GM23338 (cell line): ENCODE results near the gene LRCH3.

Source experiments
- EZH2 ChIP-seq: fragments of 200-600 bp; sonication (generic); IDR thresholded peaks from one replicate; pipeline ENCODE4 v1.8.0; 2017; ENCODE audit warnings: antibody characterized with exemption, mild to moderate bottlenecking, low read depth; ENCODE audit not compliant: unreplicated experiment
- POLR2AphosphoS5 ChIP-seq: IDR thresholded peaks from 2 replicates; pipeline ENCODE4 v1.6.1; 2016; ENCODE audit warnings: antibody characterized with exemption, low read depth
- ZNF462 ChIP-seq: fragments of 250-450 bp; sonication (Bioruptor Pico); IDR thresholded peaks from 2 replicates; pipeline ENCODE4 v1.5.0; 2020; ENCODE audit warnings: mild to moderate bottlenecking, moderate library complexity
- TF ChIP-seq, protein P1 (sequence below), 2 experiments: fragments of 200-600 bp in 1 of 2; sonication (generic) in 1 of 2; conservative IDR thresholded peaks; 2 replicates each; pipeline versions ENCODE4 v1.5.1 to v1.6.1; 2016 to 2017; ENCODE audit warnings: antibody characterized with exemption in 2 of 2, low read depth in 2 of 2, mild to moderate bottlenecking in 2 of 2, moderate library complexity in 1 of 2

- TF ChIP-seq, protein P1, sequence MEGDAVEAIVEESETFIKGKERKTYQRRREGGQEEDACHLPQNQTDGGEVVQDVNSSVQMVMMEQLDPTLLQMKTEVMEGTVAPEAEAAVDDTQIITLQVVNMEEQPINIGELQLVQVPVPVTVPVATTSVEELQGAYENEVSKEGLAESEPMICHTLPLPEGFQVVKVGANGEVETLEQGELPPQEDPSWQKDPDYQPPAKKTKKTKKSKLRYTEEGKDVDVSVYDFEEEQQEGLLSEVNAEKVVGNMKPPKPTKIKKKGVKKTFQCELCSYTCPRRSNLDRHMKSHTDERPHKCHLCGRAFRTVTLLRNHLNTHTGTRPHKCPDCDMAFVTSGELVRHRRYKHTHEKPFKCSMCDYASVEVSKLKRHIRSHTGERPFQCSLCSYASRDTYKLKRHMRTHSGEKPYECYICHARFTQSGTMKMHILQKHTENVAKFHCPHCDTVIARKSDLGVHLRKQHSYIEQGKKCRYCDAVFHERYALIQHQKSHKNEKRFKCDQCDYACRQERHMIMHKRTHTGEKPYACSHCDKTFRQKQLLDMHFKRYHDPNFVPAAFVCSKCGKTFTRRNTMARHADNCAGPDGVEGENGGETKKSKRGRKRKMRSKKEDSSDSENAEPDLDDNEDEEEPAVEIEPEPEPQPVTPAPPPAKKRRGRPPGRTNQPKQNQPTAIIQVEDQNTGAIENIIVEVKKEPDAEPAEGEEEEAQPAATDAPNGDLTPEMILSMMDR (conservative IDR thresholded peaks at IDR 0.05; ENCODE audit: low read depth in 2 of 2), result no peak
- TF ChIP-seq EZH2 (no peak), POLR2AphosphoS5 (no peak), ZNF462 (no peak)
These were observed 98.3 kb downstream of the LRCH3 start for GRCh38 chr3:197889204-197889930.
